ENCODE results near the gene CWC25. TPM values are rescaled to one million over a fixed set of nuclear protein-coding genes. Genes with fewer than 3 reads are reported as not detected.

Gene CWC25
- total and polyA plus RNA-seq, 9 of the 15 experiments (the other 6 are each of a cell fraction or from before 2014, with no cell fraction given), result 16.5 to 27.4 (median 23.0) TPM

GRCh38 chr17:38869526-38870258 is 44.6 kb upstream of the CWC25 start, which contains the start of gene LASP1 (continued):
- TF ChIP-seq RBFOX2 (IDR thresholded peaks at IDR 0.05; ENCODE audit: low read depth, low read length) (peak; percentile 97), ZNF324 (CRISPR knock-in tag; IDR thresholded peaks at IDR 0.05) (0 out of 2 replicates have a peak, but pooled peaks have one; percentile 24), MNT (conservative IDR thresholded peaks at IDR 0.05) (peak; percentile 62 to 79; a peak in 3 of 4 replicates), SETDB1 (IDR thresholded peaks at IDR 0.05; ENCODE audit: low read length) (no peak), ZNF589 (CRISPR knock-in tag; IDR thresholded peaks at IDR 0.05; ENCODE audit: low read depth) (peak; percentile 81), USF1 (CRISPR knock-in tag; IDR thresholded peaks at IDR 0.05) (no peak), POLR2G (IDR thresholded peaks at IDR 0.05; ENCODE audit: low read depth, low read length) (peak; percentile 99), ZBTB17 (CRISPR knock-in tag; IDR thresholded peaks at IDR 0.05) (no peak; the same call in 1 of the 2 replicates), ESRRA (IDR thresholded peaks at IDR 0.05; ENCODE audit: borderline replicate concordance, low read depth) (no peak), POLR2AphosphoS5 (IDR thresholded peaks at IDR 0.05; ENCODE audit: control insufficient read depth, insufficient read depth, low read depth, low read length) (peak; percentile 91; the same call in 1 of the 2 replicates), SRF (CRISPR knock-in tag; IDR thresholded peaks at IDR 0.05) (no peak), NR4A1 (CRISPR knock-in tag; IDR thresholded peaks at IDR 0.05) (no peak), NR4A1 (tag; IDR thresholded peaks at IDR 0.05) (peak; percentile 62; the same call in 1 of the 2 replicates), RBBP5 (IDR thresholded peaks at IDR 0.05; ENCODE audit: borderline replicate concordance, insufficient read depth, low read length, poor library complexity, severe bottlenecking) (peak; percentile 75), ETV6 (IDR thresholded peaks at IDR 0.05; ENCODE audit: borderline replicate concordance in 1 of 2, low read depth in 2 of 2, low read length in 1 of 2) (no peak), ETV6 (CRISPR knock-in tag; IDR thresholded peaks at IDR 0.05; ENCODE audit: borderline replicate concordance) (no peak)
- TF ChIP-seq, protein P1, sequence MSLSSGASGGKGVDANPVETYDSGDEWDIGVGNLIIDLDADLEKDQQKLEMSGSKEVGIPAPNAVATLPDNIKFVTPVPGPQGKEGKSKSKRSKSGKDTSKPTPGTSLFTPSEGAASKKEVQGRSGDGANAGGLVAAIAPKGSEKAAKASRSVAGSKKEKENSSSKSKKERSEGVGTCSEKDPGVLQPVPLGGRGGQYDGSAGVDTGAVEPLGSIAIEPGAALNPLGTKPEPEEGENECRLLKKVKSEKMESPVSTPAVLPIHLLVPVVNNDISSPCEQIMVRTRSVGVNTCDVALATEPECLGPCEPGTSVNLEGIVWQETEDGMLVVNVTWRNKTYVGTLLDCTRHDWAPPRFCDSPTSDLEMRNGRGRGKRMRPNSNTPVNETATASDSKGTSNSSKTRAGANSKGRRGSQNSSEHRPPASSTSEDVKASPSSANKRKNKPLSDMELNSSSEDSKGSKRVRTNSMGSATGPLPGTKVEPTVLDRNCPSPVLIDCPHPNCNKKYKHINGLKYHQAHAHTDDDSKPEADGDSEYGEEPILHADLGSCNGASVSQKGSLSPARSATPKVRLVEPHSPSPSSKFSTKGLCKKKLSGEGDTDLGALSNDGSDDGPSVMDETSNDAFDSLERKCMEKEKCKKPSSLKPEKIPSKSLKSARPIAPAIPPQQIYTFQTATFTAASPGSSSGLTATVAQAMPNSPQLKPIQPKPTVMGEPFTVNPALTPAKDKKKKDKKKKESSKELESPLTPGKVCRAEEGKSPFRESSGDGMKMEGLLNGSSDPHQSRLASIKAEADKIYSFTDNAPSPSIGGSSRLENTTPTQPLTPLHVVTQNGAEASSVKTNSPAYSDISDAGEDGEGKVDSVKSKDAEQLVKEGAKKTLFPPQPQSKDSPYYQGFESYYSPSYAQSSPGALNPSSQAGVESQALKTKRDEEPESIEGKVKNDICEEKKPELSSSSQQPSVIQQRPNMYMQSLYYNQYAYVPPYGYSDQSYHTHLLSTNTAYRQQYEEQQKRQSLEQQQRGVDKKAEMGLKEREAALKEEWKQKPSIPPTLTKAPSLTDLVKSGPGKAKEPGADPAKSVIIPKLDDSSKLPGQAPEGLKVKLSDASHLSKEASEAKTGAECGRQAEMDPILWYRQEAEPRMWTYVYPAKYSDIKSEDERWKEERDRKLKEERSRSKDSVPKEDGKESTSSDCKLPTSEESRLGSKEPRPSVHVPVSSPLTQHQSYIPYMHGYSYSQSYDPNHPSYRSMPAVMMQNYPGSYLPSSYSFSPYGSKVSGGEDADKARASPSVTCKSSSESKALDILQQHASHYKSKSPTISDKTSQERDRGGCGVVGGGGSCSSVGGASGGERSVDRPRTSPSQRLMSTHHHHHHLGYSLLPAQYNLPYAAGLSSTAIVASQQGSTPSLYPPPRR (CRISPR knock-in tag; IDR thresholded peaks at IDR 0.05; ENCODE audit: borderline replicate concordance), result no peak

All from K562 (cell line).